ENCODE results near the gene GRWD1. TPM values are rescaled to one million over a fixed set of nuclear protein-coding genes. Genes with fewer than 3 reads are reported as not detected.
A peak's percentile ranks its signal among the peaks of the same experiment; 100 is the strongest.

GRWD1 gene
- polyA plus RNA-seq, 4 donors: 5.6 to 19.5 (median 12.8) TPM

DNA sequence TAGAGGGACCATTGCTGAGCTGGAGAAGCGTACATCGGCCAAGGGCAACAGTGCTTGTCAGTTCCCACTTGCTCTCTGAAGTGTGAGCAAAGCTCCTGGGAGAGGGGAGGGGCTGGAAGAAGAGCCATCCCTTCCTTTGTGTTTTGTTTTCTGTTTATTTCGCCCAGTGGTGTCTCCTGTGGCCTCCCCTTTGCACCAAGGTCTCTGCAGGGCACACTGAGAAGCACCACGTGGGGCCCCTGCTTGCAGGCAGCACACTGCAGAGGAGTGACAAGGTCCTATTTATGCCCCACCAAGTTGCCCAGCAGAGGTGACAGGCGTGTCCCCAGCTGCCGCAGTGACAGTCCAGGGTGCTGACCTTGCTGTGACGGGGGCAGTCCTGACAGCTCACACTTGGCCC, 28.4 kb upstream of the GRWD1 start:
- Histone ChIP-seq H3K27ac (ENCODE audit: low read depth in 1 of 3, low read length in 2 of 3) (no peak overlapping the region), H3K9me3 (ENCODE audit: control insufficient read depth in 2 of 2, insufficient read depth in 1 of 2, low read depth in 1 of 2, low read length in 1 of 2) (peaks cover 0 to 3% of the 10 kb centered on the region in 2 donors), H3K36me3 (ENCODE audit: control insufficient read depth in 3 of 3, insufficient read depth in 2 of 3, low read depth in 1 of 3, low read length in 3 of 3) (no peaks in the 10 kb centered on the region), H3K4me1 (ENCODE audit: control insufficient read depth in 3 of 3, insufficient read depth in 2 of 3, low read depth in 1 of 3, low read length in 2 of 3) (peaks cover 0 to 13% (median 0%) of the 10 kb centered on the region in 3 donors), H3K27me3 (ENCODE audit: control insufficient read depth in 3 of 3, insufficient read depth in 3 of 3, low read length in 3 of 3) (peaks cover 0 to 23% (median 0%) of the 10 kb centered on the region in 3 donors), H3K4me3 (ENCODE audit: low read depth in 1 of 3, low read length in 3 of 3) (no peak overlapping the region)
- 49 to 67% (median 56%) methylated on average over 7 of the region's 7 CpGs for WGBS, 3 donors
- FAIRE-seq: no peak
- no peak for DNase-seq

DNA sequence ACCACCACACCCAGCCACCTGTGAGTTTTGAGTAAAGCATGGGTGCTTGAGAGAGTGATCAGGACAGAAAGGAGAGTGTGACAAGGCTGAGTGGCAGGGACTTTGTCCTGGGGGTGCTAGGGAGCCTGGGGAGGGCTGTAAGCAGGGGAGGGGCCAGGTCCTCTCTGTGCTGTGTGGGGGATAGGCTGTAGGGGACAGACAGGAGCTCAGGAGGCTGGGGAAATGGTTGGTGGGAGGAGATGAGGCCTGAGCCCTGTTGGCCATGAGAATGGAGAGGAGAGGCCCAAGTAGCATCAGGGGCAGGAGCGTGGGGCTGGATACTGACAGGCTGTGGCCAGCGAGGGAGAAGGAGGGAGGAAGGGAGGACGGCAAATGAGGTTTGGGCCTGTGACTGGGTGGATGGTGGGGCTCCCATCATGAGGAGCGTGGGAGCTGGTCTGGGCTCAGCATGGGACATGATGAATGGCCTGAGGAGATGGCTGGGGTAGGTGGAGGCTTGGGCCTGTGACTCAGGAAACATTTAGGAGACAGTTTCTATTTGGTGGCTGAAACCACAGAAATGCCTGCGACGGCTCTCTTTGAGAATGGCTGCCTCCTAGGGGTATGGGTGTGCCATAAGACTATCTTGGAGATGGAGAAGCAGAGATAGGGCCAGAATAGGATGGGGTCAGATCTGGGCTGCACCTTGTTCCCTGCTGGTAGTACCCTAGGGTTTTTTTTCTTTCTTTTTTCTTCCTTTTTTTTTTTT, 27.3 kb upstream of the GRWD1 start:
- 77 to 79% (median 77%) methylated on average over 6 of the region's 6 CpGs for WGBS, 3 donors
- Histone ChIP-seq H3K36me3 (ENCODE audit: control insufficient read depth in 3 of 3, insufficient read depth in 2 of 3, low read depth in 1 of 3, low read length in 3 of 3) (no peaks in the 10 kb centered on the region), H3K27ac (ENCODE audit: low read depth in 1 of 3, low read length in 2 of 3) (no peak overlapping the region), H3K4me3 (ENCODE audit: low read depth in 1 of 3, low read length in 3 of 3) (no peak overlapping the region), H3K4me1 (ENCODE audit: control insufficient read depth in 3 of 3, insufficient read depth in 2 of 3, low read depth in 1 of 3, low read length in 2 of 3) (peaks cover 0 to 13% (median 0%) of the 10 kb centered on the region in 3 donors), H3K27me3 (ENCODE audit: control insufficient read depth in 3 of 3, insufficient read depth in 3 of 3, low read length in 3 of 3) (peaks cover 0 to 23% (median 0%) of the 10 kb centered on the region in 3 donors), H3K9me3 (ENCODE audit: control insufficient read depth in 2 of 2, insufficient read depth in 1 of 2, low read depth in 1 of 2, low read length in 1 of 2) (peaks cover 0 to 3% of the 10 kb centered on the region in 2 donors)
- FAIRE-seq: no peak
- DNase-seq: no peak

DNA sequence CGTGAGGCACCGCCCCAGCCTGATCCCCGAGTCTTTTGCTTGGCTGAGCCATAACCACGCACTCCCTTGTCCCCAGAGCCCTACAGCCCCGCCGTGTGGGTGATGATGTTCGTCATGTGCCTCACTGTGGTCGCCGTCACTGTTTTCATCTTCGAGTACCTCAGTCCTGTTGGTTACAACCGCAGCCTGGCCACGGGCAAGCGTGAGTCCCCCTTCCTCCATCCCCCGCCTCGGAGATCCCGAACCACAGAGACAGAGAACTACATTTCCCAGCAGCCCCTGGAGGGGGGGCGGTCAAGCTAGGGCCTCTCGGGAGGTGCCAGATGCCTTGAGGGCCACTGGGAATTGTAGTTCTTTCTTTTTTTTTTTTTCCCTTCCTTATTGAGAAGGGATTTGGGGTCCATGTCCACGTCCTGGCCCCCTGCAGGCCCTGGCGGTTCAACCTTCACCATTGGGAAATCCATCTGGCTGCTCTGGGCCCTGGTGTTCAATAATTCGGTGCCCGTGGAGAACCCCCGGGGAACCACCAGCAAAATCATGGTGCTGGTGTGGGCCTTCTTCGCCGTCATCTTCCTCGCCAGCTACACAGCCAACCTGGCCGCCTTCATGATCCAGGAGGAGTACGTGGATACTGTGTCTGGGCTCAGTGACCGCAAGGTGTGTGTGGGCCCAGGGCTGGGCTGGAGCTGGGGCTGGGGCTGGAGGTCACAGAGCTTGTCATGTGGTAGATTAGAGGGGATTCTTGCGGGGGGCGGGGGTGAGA, 26.4 kb upstream of the GRWD1 start:
- H3K4me1 ChIP-seq (ENCODE audit: control insufficient read depth in 3 of 3, insufficient read depth in 2 of 3, low read depth in 1 of 3, low read length in 2 of 3): peaks cover 0 to 13% (median 0%) of the 10 kb centered on the region in 3 donors
- FAIRE-seq (no peak), DNase-seq (peak; percentile 40 to 59)
- peaks cover 0 to 3% of the 10 kb centered on the region in 2 donors for H3K9me3 ChIP-seq (ENCODE audit: control insufficient read depth in 2 of 2, insufficient read depth in 1 of 2, low read depth in 1 of 2, low read length in 1 of 2)
- peaks cover 0 to 16% (median 0%) of the 10 kb centered on the region in 3 donors for H3K27me3 ChIP-seq (ENCODE audit: control insufficient read depth in 3 of 3, insufficient read depth in 3 of 3, low read length in 3 of 3)
- no peak overlapping the region for H3K4me3 ChIP-seq (ENCODE audit: low read depth in 1 of 3, low read length in 3 of 3)
- no peaks in the 10 kb centered on the region for H3K36me3 ChIP-seq (ENCODE audit: control insufficient read depth in 3 of 3, insufficient read depth in 2 of 3, low read depth in 1 of 3, low read length in 3 of 3)
- H3K27ac ChIP-seq (ENCODE audit: low read depth in 1 of 3, low read length in 2 of 3): no peak overlapping the region
- 65 to 81% (median 69%) methylated on average over 29 to 31 of the region's 31 CpGs for WGBS, 3 donors

DNA sequence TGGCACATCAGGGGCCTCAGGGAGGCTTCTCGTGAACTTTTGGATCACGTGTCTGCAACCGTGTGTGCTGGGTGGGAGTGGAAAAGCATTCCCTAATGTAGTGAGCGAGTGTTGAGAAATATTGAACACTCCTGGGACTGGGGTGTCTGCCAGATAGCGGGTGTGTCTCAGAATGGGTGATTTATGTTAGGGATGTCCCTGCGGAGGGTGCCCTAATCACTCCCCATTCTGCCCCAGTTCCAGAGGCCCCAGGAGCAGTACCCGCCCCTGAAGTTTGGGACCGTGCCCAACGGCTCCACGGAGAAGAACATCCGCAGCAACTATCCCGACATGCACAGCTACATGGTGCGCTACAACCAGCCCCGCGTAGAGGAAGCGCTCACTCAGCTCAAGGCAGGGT, 24.2 kb upstream of the GRWD1 start:
- Histone ChIP-seq H3K4me1 (ENCODE audit: control insufficient read depth in 3 of 3, insufficient read depth in 2 of 3, low read depth in 1 of 3, low read length in 2 of 3) (peaks cover 0 to 8% (median 0%) of the 10 kb centered on the region in 3 donors), H3K27me3 (ENCODE audit: control insufficient read depth in 3 of 3, insufficient read depth in 3 of 3, low read length in 3 of 3) (no peaks in the 10 kb centered on the region), H3K9me3 (ENCODE audit: control insufficient read depth in 2 of 2, insufficient read depth in 1 of 2, low read depth in 1 of 2, low read length in 1 of 2) (no peaks in the 10 kb centered on the region), H3K27ac (ENCODE audit: low read depth in 1 of 3, low read length in 2 of 3) (no peak overlapping the region), H3K36me3 (ENCODE audit: control insufficient read depth in 3 of 3, insufficient read depth in 2 of 3, low read depth in 1 of 3, low read length in 3 of 3) (no peaks in the 10 kb centered on the region), H3K4me3 (ENCODE audit: low read depth in 1 of 3, low read length in 3 of 3) (no peak overlapping the region)
- FAIRE-seq (no peak), DNase-seq (no peak)
- WGBS, 3 donors: 52 to 72% (median 54%) methylated on average over 16 of the region's 16 CpGs

DNA sequence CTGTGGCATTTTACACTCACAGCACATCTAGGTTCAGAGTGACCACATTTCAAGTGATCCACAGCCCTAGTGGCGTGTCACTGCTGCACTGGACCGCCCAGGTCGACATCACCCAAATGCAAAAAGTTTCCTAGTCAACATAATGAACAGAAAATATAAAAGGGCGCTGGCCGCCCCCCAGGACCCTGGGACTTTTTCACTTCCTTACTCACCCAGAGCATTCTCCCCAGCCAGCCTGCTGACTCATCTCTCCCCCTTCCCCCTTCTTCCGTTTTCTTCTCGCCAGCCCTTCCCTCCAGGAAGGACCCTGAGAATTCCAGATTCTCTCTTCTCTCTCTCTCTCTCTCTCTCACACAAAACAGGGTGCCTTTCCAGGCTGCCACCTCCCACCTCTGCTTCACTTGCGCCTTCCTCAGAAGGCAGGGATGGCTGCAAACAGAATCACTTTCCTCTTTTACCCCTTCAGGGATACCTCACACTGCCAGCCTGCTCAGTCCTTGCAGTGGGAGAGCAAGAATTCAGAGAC, 21.0 kb upstream of the GRWD1 start:
- H3K4me1 ChIP-seq (ENCODE audit: control insufficient read depth in 3 of 3, insufficient read depth in 2 of 3, low read depth in 1 of 3, low read length in 2 of 3): no peaks in the 10 kb centered on the region
- peak in 1 of 2 donors; percentile 15 for DNase-seq
- H3K9me3 ChIP-seq (ENCODE audit: control insufficient read depth in 2 of 2, insufficient read depth in 1 of 2, low read depth in 1 of 2, low read length in 1 of 2): no peaks in the 10 kb centered on the region
- no peak overlapping the region for H3K4me3 ChIP-seq (ENCODE audit: low read depth in 1 of 3, low read length in 3 of 3)
- WGBS, 3 donors: 29 to 35% (median 30%) methylated on average over 8 of the region's 8 CpGs
- H3K27me3 ChIP-seq (ENCODE audit: control insufficient read depth in 3 of 3, insufficient read depth in 3 of 3, low read length in 3 of 3): no peaks in the 10 kb centered on the region
- FAIRE-seq: no peak
- no peaks in the 10 kb centered on the region for H3K36me3 ChIP-seq (ENCODE audit: control insufficient read depth in 3 of 3, insufficient read depth in 2 of 3, low read depth in 1 of 3, low read length in 3 of 3)
- H3K27ac ChIP-seq (ENCODE audit: low read depth in 1 of 3, low read length in 2 of 3): peak overlapping the region in 1 of 3 donors; percentile 8

DNA sequence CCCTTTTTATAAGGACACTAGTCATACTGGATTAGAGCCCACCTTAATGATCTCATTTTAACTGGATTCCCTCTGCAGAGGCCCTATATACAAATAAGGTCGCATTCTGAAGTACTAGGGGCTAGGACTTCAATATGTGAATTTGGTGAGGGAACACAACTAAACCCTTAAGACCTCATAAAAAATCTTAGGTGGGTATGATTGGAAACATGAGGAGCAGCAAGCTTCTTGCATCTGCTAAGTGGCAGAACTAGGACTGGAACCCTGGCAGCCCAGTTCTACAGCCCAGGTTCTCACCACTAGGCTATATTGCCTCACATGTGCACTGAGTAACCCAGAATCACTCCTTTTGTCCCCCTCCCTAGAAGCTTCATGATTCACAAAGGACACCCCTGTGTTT, 17.1 kb upstream of the GRWD1 start:
- no peak for FAIRE-seq
- H3K4me1 ChIP-seq (ENCODE audit: control insufficient read depth in 3 of 3, insufficient read depth in 2 of 3, low read depth in 1 of 3, low read length in 2 of 3): no peaks in the 10 kb centered on the region
- WGBS, 3 donors: 83 to 97% (median 96%) methylated on average over 1 of the region's 1 CpG

DNA sequence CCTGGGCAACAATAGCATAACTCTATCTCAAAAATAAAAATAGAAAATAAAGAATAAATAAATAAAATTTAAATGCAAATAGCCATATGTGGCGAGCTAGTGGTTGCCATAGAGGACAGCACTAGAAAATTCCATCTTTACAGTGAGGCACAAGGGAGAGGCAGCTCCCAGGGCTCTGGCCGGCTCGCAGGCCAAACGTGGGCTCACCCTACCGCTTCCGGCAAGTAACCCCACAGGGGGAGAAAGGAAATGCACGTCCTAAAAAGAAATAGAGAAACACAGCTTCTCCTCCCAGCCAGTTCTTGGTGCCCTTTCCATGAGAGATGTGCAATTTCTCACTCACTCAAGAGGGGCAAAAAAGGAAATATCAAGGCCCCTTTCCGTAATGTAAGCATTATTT, 12.4 kb upstream of the GRWD1 start:
- FAIRE-seq: no peak
- DNase-seq: no peak
- Histone ChIP-seq H3K27me3 (ENCODE audit: control insufficient read depth in 3 of 3, insufficient read depth in 3 of 3, low read length in 3 of 3) (peaks cover 0 to 9% (median 6%) of the 10 kb centered on the region in 3 donors), H3K4me1 (ENCODE audit: control insufficient read depth in 3 of 3, insufficient read depth in 2 of 3, low read depth in 1 of 3, low read length in 2 of 3) (no peaks in the 10 kb centered on the region), H3K9me3 (ENCODE audit: control insufficient read depth in 2 of 2, insufficient read depth in 1 of 2, low read depth in 1 of 2, low read length in 1 of 2) (no peaks in the 10 kb centered on the region), H3K4me3 (ENCODE audit: low read depth in 1 of 3, low read length in 3 of 3) (no peak overlapping the region), H3K36me3 (ENCODE audit: control insufficient read depth in 3 of 3, insufficient read depth in 2 of 3, low read depth in 1 of 3, low read length in 3 of 3) (no peaks in the 10 kb centered on the region), H3K27ac (ENCODE audit: low read depth in 1 of 3, low read length in 2 of 3) (no peak overlapping the region)
- WGBS, 3 donors: 69 to 88% (median 85%) methylated on average over 8 of the region's 8 CpGs

More for the DNA sequence above, 17.1 kb upstream of the GRWD1 start:
- Histone ChIP-seq H3K27ac (ENCODE audit: low read depth in 1 of 3, low read length in 2 of 3) (no peak overlapping the region), H3K9me3 (ENCODE audit: control insufficient read depth in 2 of 2, insufficient read depth in 1 of 2, low read depth in 1 of 2, low read length in 1 of 2) (no peaks in the 10 kb centered on the region), H3K27me3 (ENCODE audit: control insufficient read depth in 3 of 3, insufficient read depth in 3 of 3, low read length in 3 of 3) (no peaks in the 10 kb centered on the region), H3K4me3 (ENCODE audit: low read depth in 1 of 3, low read length in 3 of 3) (no peak overlapping the region), H3K36me3 (ENCODE audit: control insufficient read depth in 3 of 3, insufficient read depth in 2 of 3, low read depth in 1 of 3, low read length in 3 of 3) (no peaks in the 10 kb centered on the region)
- no peak for DNase-seq

DNA sequence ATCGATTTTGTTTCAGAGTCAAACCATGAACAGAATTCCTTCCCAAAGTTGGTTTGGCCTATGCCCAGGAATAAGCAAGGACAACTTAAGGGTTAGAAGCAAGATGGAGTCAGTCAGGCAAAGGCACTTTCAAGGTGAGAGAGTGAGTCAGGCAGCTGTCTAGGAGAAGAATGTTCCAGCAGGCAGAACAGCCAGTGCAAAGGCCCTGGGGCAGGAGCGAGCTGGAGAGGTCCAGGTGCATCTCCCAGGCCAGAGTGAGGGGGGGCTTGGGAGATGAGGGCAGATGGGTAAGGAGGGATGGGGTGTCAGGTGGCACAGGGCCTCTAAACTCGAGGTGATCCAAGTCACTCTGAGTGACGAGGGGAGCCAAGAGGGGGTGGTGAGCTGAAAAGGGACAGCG, 9.2 kb upstream of the GRWD1 start:
- no peak for DNase-seq
- Histone ChIP-seq H3K27me3 (ENCODE audit: control insufficient read depth in 3 of 3, insufficient read depth in 3 of 3, low read length in 3 of 3) (peaks cover 2 to 15% (median 9%) of the 10 kb centered on the region in 3 donors), H3K4me3 (ENCODE audit: low read depth in 1 of 3, low read length in 3 of 3) (no peak overlapping the region), H3K9me3 (ENCODE audit: control insufficient read depth in 2 of 2, insufficient read depth in 1 of 2, low read depth in 1 of 2, low read length in 1 of 2) (no peaks in the 10 kb centered on the region), H3K36me3 (ENCODE audit: control insufficient read depth in 3 of 3, insufficient read depth in 2 of 3, low read depth in 1 of 3, low read length in 3 of 3) (no peaks in the 10 kb centered on the region), H3K4me1 (ENCODE audit: control insufficient read depth in 3 of 3, insufficient read depth in 2 of 3, low read depth in 1 of 3, low read length in 2 of 3) (no peaks in the 10 kb centered on the region), H3K27ac (ENCODE audit: low read depth in 1 of 3, low read length in 2 of 3) (no peak overlapping the region)
- no peak for FAIRE-seq
- WGBS, 3 donors: 82 to 86% (median 85%) methylated on average over 5 of the region's 5 CpGs

Data from small intestine (tissue), 7 donors.